GM12878 (cell line): ENCODE data around the gene TMBIM6.

Experiments used
- NR2F1 ChIP-seq: fragments of 450-650 bp; conservative IDR thresholded peaks from 2 replicates; pipeline ENCODE4 v1.6.1; 2017; ENCODE audit warnings: mild to moderate bottlenecking
- POLR2A ChIP-seq: IDR thresholded peaks from 2 replicates; pipeline ENCODE4 v1.6.1; 2011; ENCODE audit warnings: low read depth, mild to moderate bottlenecking, low read length
- SIN3A ChIP-seq: IDR thresholded peaks from 2 replicates; pipeline ENCODE4 v1.6.1; 2012; ENCODE audit warnings: low read depth, low read length, improper control_type of control experiment
- TF ChIP-seq, protein P1 (sequence below): IDR thresholded peaks from 2 replicates; pipeline ENCODE4 v1.6.1; 2012; ENCODE audit warnings: low read depth, low read length, improper control_type of control experiment

DNA sequence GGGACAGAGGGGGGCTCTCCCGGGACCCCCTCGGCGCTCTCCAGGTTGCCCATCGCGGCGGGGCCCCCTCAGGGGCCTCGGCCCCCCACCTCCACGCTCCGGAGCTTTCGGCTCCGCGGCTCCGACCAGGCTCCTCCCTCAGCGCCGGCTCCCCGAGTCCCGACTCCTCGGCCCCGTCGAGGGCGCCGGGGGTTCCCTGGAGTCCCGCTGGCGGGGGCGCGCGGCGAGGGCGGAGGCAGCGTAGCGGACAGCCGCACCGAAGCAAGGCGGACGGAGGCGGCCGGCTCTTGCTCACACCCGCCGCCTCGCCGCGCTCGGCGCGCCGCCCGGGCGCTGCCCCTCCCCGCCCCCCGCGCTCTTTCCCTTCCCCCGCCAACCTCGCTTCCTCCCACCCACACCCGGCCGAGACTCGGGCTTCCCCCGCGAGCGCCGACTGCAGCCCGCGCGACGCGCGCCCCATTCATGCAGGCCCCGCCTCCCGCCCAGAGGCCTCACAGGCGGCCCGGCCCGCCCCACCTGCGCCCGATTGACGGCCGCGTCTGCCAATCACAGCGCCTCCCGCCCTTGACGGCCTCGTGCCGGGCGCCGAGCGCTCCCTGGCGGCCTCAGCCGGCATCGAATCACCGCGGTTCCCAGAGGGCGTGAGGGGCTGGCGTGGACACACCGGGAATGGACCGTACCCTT lies 34.1 kb upstream of the TMBIM6 start, which contains the start of gene FMNL3:
- TF ChIP-seq NR2F1: peak; percentile 72
- TF ChIP-seq SIN3A: peak; percentile 45; the same call in 1 of the 2 replicates
- peak; percentile 77 for TF ChIP-seq POLR2A
- TF ChIP-seq, protein P1, sequence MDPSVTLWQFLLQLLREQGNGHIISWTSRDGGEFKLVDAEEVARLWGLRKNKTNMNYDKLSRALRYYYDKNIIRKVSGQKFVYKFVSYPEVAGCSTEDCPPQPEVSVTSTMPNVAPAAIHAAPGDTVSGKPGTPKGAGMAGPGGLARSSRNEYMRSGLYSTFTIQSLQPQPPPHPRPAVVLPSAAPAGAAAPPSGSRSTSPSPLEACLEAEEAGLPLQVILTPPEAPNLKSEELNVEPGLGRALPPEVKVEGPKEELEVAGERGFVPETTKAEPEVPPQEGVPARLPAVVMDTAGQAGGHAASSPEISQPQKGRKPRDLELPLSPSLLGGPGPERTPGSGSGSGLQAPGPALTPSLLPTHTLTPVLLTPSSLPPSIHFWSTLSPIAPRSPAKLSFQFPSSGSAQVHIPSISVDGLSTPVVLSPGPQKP: no peak
